Left ventricle myocardium inferior (tissue), 1 donor: ENCODE results near the gene CDH5. TPM values are rescaled to one million over a fixed set of nuclear protein-coding genes. Genes with fewer than 3 reads are reported as not detected.

Experiments
- DNase-seq: peaks from one replicate; pipeline ENCODE4 v3.0.0-alpha.2; 2020
- H3K27ac ChIP-seq: fragments of 200-600 bp; replicated peaks from 2 replicates; pipeline ENCODE4 v1.8.0; 2021
- H3K27me3 ChIP-seq: fragments of 200-600 bp; 2 replicates; pipeline ENCODE4 v1.8.0; 2021; ENCODE audit warnings: low read depth
- H3K36me3 ChIP-seq: fragments of 200-600 bp; 2 replicates; pipeline ENCODE4 v1.8.0; 2021
- H3K4me1 ChIP-seq: fragments of 200-600 bp; 2 replicates; pipeline ENCODE4 v1.8.0; 2021
- H3K4me3 ChIP-seq: fragments of 200-600 bp; 2 replicates; pipeline ENCODE4 v1.8.0; 2021; ENCODE audit warnings: mild to moderate bottlenecking, moderate library complexity
- H3K9me3 ChIP-seq: fragments of 200-600 bp; replicated peaks from 2 replicates; pipeline ENCODE4 v1.8.0; 2021
- CTCF ChIP-seq: fragments of 200-600 bp; IDR thresholded peaks from 2 replicates; pipeline ENCODE4 v1.8.0; 2021; ENCODE audit warnings: antibody characterized with exemption, mild to moderate bottlenecking, borderline replicate concordance
- intact Hi-C: fragments of 100-400 bp; cut with micrococcal nuclease; formaldehyde crosslinking; loops from one replicate; pipeline ENCODE4 v1.11.0; 2022
- total RNA-seq: library from RNA; stranded (reverse); fragmentation: NEBNext Ultra II Directional; extraction: Animal tissue kit (Norgen Biotek cat#: 25700); gene quantifications from one replicate; pipeline ENCODE4 v1.2.1, GENCODE V29; 2021
- donor health status: DM: no; HTN: yes; CAD: no; lungs with severe emphysema.

The CDH5 gene
- total RNA-seq, 1 donor from 2014 or later = 47.1 TPM

- Histone ChIP-seq H3K4me1 (peaks cover 40% of the 10 kb centered on the region), H3K36me3 (peaks cover 39% of the 10 kb centered on the region), H3K9me3 (no peaks in the 10 kb centered on the region), H3K4me3 (no peak overlapping the region), H3K27me3 (no peaks in the 10 kb centered on the region), H3K27ac (no peak overlapping the region)
- intact Hi-C loops = no loop called here
- DNase-seq = no peak
- TF ChIP-seq CTCF = no peak
These were observed 23.0 kb downstream of the CDH5 start for GRCh38 chr16:66389256-66390176.

DNA sequence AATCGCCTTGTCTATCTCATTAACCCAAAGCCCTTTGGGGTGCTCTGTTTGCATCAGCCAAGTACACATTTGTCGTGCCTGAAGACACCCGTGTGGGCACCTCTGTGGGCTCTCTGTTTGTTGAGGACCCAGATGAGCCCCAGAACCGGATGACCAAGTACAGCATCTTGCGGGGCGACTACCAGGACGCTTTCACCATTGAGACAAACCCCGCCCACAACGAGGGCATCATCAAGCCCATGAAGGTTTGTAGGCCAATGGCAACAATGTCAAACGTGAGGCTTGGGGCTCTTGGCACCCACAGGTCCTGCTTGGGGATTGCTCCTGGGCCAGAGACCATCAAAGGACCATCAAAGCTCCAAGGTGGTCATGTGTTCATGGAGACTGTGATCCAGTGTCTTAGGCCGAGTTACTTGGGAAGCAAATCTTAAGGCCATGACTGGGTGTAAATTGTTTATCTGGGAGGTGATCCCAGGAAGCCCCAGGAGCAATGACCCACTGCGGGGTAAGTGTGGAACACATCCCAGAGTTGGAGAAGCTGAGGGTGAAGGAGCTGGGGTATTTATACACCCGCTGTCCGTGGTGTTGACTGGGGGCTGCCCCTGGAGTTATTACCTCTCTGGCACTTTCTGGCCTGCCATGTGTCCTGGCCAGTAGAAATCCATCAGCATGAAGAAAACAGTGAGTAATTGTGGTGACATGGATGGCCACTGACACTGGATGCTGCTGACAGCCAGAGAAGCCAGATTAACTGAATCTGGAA, 24.0 kb downstream of the CDH5 start:
- no peaks in the 10 kb centered on the region for H3K27me3 ChIP-seq
- intact Hi-C loops = no loop called here
- H3K4me3 ChIP-seq = no peak overlapping the region
- H3K9me3 ChIP-seq = no peaks in the 10 kb centered on the region
- no peak for TF ChIP-seq CTCF
- H3K27ac ChIP-seq = no peak overlapping the region
- H3K36me3 ChIP-seq = peaks cover 39% of the 10 kb centered on the region
- DNase-seq = no peak
- H3K4me1 ChIP-seq = peaks cover 30% of the 10 kb centered on the region

DNA sequence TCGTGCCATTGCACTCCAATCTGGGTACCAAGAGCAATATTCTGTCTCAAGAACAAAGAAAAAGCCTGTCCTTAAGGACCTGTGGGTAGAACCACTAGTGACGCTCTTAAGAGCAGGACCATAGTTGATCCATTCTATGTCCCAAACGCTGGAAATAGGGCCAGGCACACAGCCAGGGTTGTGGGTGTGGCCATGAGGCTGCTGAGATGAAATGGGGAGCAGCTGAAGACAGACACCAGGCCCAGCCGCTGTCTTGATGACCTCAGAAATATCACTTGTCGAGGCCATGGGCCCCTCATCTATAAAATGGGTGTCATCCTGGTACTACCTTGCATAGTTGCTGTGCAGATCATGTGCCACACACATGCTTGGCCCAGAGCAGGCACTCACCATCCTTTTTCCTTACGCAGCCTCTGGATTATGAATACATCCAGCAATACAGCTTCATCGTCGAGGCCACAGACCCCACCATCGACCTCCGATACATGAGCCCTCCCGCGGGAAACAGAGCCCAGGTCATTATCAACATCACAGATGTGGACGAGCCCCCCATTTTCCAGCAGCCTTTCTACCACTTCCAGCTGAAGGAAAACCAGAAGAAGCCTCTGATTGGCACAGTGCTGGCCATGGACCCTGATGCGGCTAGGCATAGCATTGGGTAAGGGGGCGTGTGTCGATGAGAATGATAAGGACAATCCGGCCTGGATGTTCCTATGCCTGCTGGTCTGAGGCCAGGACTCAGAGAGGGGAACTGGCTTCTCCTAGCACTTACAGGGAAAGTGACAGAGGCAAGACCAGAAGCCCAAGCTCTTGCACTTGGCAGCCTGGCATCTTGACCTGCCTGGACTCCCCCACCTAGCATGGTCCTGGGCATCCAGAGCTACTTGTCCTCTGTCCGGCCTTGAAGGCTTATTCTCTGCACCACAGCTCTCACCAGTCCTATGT, 25.5 kb downstream of the CDH5 start:
- H3K4me3 ChIP-seq = no peak overlapping the region
- H3K36me3 ChIP-seq = peaks cover 39% of the 10 kb centered on the region
- no peaks in the 10 kb centered on the region for H3K9me3 ChIP-seq
- no peak overlapping the region for H3K27ac ChIP-seq
- intact Hi-C loops = no loop called here
- DNase-seq = no peak
- H3K4me1 ChIP-seq = peaks cover 18% of the 10 kb centered on the region
- H3K27me3 ChIP-seq = no peaks in the 10 kb centered on the region
- TF ChIP-seq CTCF = no peak

GRCh38 chr16:66395806-66396555, 29.5 kb downstream of the CDH5 start:
- no peak overlapping the region for H3K27ac ChIP-seq
- peaks cover 9% of the 10 kb centered on the region for H3K36me3 ChIP-seq
- H3K27me3 ChIP-seq = no peaks in the 10 kb centered on the region
- intact Hi-C loops = no loop called here
- peaks cover 33% of the 10 kb centered on the region for H3K4me1 ChIP-seq
- H3K4me3 ChIP-seq = no peak overlapping the region
- TF ChIP-seq CTCF = no peak
- H3K9me3 ChIP-seq = no peaks in the 10 kb centered on the region
- no peak for DNase-seq
